ENCODE data around the gene NCF1.
"Not testable (repeated sequence)": the region's sequence is repeated elsewhere in the genome, so short reads cannot be mapped to it uniquely, and the experiment has no call there.

NCF1 gene

DNA sequence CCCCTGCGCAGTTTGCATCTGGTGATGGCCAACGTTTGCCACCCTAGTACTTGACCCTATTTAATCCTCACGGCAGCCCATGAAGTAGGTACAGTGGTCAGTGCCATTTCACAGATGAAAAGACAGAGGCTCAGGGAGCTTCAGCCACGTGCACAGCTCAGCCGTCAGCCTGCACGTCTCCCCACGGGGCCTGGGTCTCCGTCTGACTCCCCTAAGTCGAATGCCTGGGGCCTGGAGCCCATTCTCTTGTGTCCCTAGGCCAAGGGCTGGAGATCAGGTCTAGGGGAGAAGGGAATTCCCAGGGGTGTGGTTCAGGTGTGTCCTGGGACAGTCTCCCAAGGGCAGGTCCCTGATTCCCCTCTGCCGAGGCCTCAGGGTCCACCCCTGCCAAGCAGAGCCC, 6.8 kb upstream of the NCF1 start:
- H3K9me3 Mint-ChIP-seq: not testable (repeated sequence)

DNA sequence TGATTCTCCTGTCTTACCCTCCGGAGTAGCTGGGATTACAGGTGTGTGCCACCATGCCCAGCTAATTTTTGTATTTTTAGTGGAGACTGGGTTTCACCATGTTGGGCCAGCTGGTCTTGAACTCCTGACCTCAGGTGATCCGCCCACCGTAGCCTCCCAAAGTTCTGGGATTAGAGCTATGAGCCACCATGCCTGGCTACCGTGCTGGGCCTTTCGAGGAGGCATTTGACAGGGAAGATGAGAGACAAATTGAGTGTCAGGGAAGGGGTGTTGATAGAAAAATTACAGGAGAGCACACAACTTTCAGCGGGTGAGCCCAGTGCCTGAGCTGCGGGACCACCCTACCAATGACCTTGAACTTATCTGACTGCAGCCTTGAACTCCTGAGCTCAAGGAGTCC, 3.7 kb upstream of the NCF1 start:
- not testable (repeated sequence) for H3K36me3 Mint-ChIP-seq (ENCODE audit: low read depth); H3K9me3 Mint-ChIP-seq; H3K27me3 Mint-ChIP-seq (ENCODE audit: low read depth); H3K4me3 Mint-ChIP-seq; DNase-seq (ENCODE audit: low spot score); H3K4me1 Mint-ChIP-seq (ENCODE audit: low read depth); H3K27ac Mint-ChIP-seq

More for the DNA sequence above, 6.8 kb upstream of the NCF1 start:
- not testable (repeated sequence) for H3K4me3 Mint-ChIP-seq; DNase-seq (ENCODE audit: low spot score); H3K36me3 Mint-ChIP-seq (ENCODE audit: low read depth); H3K27ac Mint-ChIP-seq; H3K4me1 Mint-ChIP-seq (ENCODE audit: low read depth); H3K27me3 Mint-ChIP-seq (ENCODE audit: low read depth)

DNA sequence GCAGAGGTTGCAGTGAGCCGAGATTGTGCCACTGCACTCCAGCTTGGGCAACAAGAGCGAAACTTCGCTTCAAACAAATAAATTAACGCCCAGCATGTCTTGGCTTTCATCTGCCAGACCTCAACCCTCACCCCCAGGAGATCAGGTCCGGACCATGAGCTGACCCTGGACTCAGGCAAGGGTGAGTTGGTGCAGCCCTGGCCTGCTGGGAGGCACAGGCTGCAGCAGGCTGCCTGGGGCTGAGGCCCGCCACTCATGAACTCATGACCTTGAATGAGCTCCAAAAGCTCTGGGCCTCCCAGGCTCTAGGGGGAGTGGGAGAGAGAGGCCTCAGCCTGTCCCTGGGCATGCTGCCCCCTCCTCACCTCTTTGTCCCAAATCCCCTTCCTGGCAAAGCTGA, 1.7 kb upstream of the NCF1 start:
- not testable (repeated sequence) for H3K9me3 Mint-ChIP-seq; DNase-seq (ENCODE audit: low spot score); H3K4me1 Mint-ChIP-seq (ENCODE audit: low read depth); H3K27ac Mint-ChIP-seq; H3K36me3 Mint-ChIP-seq (ENCODE audit: low read depth); H3K27me3 Mint-ChIP-seq (ENCODE audit: low read depth); H3K4me3 Mint-ChIP-seq

DNA sequence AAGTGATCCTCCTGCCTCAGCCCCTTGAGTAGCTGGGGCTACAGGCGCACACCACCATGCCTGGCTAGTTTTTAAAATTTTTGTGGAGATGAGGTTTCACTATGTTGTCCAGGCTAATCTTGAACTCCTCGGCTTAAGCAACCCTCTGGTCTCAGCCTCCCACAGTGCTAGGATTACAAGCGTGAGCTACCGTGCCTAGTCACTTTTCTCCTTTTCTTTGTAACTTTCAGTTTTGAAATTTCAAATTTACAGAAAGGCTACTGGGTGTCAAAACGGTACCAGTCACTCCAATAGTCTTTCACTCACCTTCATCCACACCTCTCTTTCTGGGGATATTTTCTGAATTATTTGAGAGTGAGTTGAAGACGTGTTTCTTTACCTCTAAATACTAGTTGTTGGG, 1.3 kb downstream of the NCF1 start:
- H3K27ac Mint-ChIP-seq; H3K9me3 Mint-ChIP-seq; H3K36me3 Mint-ChIP-seq (ENCODE audit: low read depth); DNase-seq (ENCODE audit: low spot score); H3K4me3 Mint-ChIP-seq; H3K4me1 Mint-ChIP-seq (ENCODE audit: low read depth); H3K27me3 Mint-ChIP-seq (ENCODE audit: low read depth): not testable (repeated sequence)

DNA sequence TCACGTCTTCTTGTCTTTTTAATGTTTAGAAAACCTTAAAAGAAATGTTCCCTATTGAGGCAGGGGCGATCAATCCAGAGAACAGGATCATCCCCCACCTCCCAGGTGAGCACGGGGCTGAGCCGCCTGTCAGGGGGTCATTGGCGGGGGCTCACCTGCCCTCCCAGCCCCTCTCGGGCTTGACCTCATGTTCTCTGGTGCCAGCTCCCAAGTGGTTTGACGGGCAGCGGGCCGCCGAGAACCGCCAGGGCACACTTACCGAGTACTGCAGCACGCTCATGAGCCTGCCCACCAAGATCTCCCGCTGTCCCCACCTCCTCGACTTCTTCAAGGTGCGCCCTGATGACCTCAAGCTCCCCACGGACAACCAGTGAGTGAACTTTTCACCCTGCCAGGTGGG, 5.2 kb downstream of the NCF1 start:
- not testable (repeated sequence) for H3K4me1 Mint-ChIP-seq (ENCODE audit: low read depth)

DNA sequence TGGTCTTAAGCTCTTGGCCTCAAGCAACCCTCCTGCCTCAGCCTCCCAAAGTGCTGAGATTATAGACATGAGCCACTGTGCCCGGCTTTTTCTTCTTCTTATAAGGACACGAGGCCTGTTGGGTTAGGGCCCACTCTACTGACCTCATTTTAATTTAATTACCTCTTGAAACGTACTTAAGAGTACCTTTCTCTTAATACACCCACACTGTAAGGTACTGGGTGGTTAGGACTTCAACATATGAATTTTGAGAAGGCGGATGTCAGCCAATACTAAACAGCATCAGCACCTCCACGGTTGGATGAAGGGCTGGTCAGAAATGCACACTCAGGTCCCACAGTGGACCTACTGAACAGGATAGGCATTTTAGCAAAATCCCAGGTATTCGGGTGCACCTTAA, 7.9 kb downstream of the NCF1 start:
- not testable (repeated sequence) for H3K4me1 Mint-ChIP-seq (ENCODE audit: low read depth); H3K27me3 Mint-ChIP-seq (ENCODE audit: low read depth); H3K36me3 Mint-ChIP-seq (ENCODE audit: low read depth); H3K9me3 Mint-ChIP-seq; DNase-seq (ENCODE audit: low spot score); H3K27ac Mint-ChIP-seq; H3K4me3 Mint-ChIP-seq

More for the DNA sequence above, 5.2 kb downstream of the NCF1 start:
- not testable (repeated sequence) for H3K27ac Mint-ChIP-seq; H3K9me3 Mint-ChIP-seq; H3K27me3 Mint-ChIP-seq (ENCODE audit: low read depth); DNase-seq (ENCODE audit: low spot score); H3K36me3 Mint-ChIP-seq (ENCODE audit: low read depth); H3K4me3 Mint-ChIP-seq

DNA sequence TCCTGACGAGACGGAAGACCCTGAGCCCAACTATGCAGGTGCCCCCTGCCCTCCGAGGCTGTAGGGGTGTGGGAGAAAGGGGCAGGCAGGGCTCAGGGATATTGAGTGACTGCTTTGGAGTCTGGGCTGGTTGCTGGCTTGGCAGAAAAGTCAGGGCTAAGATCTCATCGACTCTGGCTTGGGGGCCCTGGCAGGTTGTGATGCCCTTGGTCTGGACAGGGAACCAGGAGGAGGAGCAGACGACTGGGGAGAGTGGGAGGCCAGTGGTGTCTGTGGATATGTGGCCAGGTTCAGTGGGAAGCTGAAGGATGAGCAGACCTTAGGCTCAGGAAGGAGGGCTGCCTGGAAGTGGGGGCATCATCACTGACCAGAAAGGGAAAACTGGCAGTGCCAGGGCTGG, 9.8 kb downstream of the NCF1 start:
- not testable (repeated sequence) for DNase-seq (ENCODE audit: low spot score); H3K4me1 Mint-ChIP-seq (ENCODE audit: low read depth); H3K27me3 Mint-ChIP-seq (ENCODE audit: low read depth); H3K4me3 Mint-ChIP-seq; H3K36me3 Mint-ChIP-seq (ENCODE audit: low read depth); H3K9me3 Mint-ChIP-seq; H3K27ac Mint-ChIP-seq

DNA sequence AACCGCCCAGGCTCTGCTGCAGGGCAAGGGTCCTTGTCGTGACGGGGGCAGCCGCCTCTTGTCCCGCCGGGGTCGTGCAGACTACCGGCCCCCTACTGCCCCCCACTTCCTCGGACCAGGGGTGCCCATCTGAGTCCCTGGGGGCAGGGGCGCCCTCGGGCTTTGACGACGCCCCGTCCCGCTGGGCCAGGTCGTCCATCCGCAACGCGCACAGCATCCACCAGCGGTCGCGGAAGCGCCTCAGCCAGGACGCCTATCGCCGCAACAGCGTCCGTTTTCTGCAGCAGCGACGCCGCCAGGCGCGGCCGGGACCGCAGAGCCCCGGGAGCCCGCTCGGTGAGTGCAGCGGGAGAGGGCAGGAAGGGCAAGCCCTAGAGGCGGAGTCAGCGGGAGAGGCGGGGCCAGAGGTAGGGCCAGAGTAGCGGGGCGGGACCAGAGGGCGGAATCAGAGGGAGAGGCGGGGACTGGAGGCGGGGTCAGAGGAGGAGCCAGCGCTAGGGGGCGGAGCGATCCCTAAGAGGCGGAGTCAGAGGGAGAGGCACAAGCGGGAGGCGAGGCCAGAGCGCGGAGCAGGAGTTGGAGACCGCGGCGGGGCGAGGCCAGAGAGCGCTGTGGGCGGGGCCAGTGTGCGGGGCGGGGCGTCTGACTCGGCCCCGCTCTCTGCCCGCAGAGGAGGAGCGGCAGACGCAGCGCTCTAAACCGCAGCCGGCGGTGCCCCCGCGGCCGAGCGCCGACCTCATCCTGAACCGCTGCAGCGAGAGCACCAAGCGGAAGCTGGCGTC, 14.7 kb downstream of the NCF1 start:
- H3K27me3 Mint-ChIP-seq (ENCODE audit: low read depth); H3K4me3 Mint-ChIP-seq; H3K27ac Mint-ChIP-seq: not testable (repeated sequence)

DNA sequence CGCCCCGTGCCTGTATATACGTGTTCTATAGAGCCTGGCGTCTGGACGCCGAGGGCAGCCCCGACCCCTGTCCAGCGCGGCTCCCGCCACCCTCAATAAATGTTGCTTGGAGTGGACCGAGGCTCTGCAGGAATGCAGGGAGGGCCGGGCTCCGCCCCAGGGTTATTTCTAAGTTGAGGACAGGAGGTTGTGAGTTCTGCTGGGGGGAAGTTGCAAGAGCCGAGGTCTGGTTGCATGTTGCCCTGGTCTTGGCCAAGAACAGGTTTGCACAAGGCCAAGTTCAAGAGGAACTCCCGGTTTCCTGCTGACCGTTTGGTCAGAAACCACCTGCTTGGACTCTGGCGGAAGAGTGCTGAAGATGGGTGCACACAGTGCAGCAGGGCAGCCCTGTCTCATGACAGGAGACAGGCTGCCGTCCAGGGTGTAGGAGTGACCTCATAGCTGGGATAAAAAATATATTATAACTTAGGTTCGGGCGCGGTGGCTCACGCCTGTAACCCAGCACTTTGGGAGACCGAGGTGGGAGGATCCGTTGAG, 15.5 kb downstream of the NCF1 start:
- not testable (repeated sequence) for H3K36me3 Mint-ChIP-seq (ENCODE audit: low read depth); H3K27ac Mint-ChIP-seq; H3K27me3 Mint-ChIP-seq (ENCODE audit: low read depth); H3K9me3 Mint-ChIP-seq; H3K4me3 Mint-ChIP-seq; DNase-seq (ENCODE audit: low spot score); H3K4me1 Mint-ChIP-seq (ENCODE audit: low read depth)

More for the DNA sequence above, 14.7 kb downstream of the NCF1 start:
- peak; percentile 95 for DNase-seq (ENCODE audit: low spot score)
- H3K36me3 Mint-ChIP-seq (ENCODE audit: low read depth); H3K4me1 Mint-ChIP-seq (ENCODE audit: low read depth); H3K9me3 Mint-ChIP-seq: not testable (repeated sequence)

DNA sequence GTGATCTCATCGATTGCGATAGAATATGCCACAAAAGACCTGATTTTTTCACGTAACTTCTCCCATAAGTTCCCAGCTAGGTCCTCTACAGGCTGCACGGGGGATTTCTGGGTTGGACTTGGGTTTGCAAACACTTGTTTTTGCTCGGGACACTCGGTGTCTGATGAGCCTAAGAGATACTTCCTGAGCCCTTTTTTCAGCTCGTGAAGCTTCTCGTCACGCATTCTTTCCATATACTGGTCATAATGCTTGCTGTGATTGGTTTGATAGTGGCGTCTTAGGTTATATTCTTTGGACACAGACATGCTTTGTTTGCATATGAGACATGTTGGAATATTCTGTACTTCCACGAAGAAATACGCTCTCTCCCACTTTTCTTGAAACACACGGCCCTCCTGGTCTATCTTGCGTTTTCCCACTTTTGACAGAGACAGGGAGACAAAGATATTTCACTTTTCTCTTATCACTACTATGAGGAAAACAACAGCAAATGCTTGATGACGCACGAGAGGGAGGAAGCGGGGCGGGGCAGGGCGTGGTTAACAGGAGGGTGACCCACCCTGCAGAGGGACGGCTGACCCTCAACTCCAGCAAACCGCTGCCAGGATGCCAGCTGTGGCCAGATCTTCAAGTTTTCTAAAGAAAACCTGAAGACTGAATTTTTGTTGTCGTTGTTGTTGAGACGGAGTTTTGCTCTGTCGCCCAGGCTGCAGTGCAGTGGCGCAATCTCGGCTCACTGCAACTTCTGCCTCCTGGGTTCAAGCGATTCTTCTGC, 24.2 kb downstream of the NCF1 start:
- H3K27ac Mint-ChIP-seq; H3K36me3 Mint-ChIP-seq (ENCODE audit: low read depth); H3K27me3 Mint-ChIP-seq (ENCODE audit: low read depth); H3K4me3 Mint-ChIP-seq; DNase-seq (ENCODE audit: low spot score); H3K9me3 Mint-ChIP-seq; H3K4me1 Mint-ChIP-seq (ENCODE audit: low read depth): not testable (repeated sequence)

DNA sequence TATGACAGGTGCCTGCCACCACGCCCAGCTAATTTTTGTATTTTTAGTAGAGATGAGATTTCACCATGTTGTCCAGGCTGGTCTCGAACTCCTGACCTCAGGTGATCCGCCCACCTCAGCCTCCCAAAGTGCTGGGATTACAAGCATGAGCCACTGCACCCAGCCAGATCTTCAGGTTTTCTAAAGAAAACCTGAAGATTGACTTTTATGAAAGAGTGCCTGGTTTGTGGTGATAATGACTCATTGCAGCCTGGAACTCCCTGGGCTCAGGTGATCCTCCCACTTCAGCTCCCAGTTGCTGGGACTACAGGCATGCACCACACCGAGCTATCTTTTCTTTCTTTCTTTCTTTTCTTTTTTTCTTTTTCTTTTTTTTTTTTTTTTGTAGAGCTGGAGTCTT, 24.8 kb downstream of the NCF1 start:
- not testable (repeated sequence) for H3K27ac Mint-ChIP-seq; H3K4me1 Mint-ChIP-seq (ENCODE audit: low read depth); H3K27me3 Mint-ChIP-seq (ENCODE audit: low read depth); H3K36me3 Mint-ChIP-seq (ENCODE audit: low read depth); H3K4me3 Mint-ChIP-seq; H3K9me3 Mint-ChIP-seq
- peak; percentile 30 for DNase-seq (ENCODE audit: low spot score)

DNA sequence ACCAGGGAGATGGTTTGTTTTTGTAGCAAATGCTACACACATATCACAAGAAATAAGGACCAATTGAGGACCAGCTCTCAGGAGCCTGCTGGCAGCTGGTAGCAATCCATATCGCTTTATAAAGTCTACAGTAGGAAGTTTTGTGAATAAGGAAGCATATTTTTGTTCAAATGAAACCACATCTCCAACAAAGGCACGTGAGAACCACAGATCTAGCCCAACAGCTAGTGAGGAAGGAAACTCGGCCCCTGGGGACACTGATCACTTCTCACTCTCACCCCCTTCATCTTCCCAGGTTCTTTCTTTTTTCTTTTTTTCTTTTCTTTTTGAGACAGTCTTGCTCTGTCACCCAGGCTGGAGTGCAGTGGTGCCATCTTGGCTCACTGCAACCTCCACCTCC, 42.1 kb downstream of the NCF1 start:
- not testable (repeated sequence) for H3K4me3 Mint-ChIP-seq; H3K9me3 Mint-ChIP-seq; H3K27ac Mint-ChIP-seq; H3K4me1 Mint-ChIP-seq (ENCODE audit: low read depth); DNase-seq (ENCODE audit: low spot score); H3K27me3 Mint-ChIP-seq (ENCODE audit: low read depth); H3K36me3 Mint-ChIP-seq (ENCODE audit: low read depth)

DNA sequence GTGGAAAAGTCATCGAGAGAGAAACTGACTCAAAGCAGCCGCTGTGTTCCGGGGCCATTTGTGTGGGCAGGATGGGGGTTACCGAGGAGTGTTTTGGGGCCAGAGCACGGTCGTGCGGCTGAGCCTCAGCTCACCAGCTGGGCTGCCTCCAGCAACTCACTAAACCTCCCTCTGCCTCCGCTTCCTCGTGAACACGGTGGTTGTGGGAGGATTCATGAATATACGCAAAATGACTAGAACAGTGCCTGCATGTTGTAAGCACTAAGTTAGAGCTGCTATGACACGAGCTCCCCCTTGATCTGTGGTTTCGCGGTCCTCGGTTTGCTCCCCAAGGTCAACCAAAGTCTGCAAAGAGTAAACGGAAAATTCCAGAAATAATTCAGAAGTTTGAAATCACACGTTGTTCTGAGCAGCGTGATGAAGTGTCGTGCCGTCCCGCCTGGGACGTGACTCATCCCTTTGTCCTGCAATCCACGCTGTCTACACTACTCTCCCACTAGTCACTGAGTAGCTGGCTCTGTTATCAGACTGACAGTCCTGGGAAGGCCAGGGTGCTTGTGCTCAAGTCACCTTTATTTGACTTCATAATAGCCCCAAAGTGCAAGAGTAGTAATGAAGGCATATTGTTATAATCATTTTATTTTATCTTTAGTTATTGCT, 46.5 kb downstream of the NCF1 start:
- H3K27ac Mint-ChIP-seq; DNase-seq (ENCODE audit: low spot score); H3K4me1 Mint-ChIP-seq (ENCODE audit: low read depth); H3K36me3 Mint-ChIP-seq (ENCODE audit: low read depth); H3K4me3 Mint-ChIP-seq; H3K27me3 Mint-ChIP-seq (ENCODE audit: low read depth); H3K9me3 Mint-ChIP-seq: not testable (repeated sequence)

DNA sequence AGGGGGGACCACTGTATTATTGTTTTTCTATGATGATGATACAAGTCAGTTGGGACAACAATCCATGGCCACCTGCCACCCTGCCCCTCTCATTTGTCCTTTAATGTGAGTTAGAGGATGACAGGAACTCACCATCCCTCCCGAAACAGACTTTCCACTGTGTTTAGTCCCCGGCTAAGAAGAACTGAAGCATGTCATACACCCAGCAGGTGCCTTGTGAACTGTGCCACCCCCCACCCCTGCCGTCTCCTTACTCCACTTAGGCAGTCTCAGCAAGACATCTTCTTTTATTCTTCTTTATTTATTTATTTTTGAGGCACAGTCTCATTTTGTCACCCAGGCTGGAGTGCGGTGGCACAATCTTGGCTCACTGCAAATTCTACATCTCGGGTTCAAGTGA, 47.4 kb downstream of the NCF1 start:
- not testable (repeated sequence) for H3K36me3 Mint-ChIP-seq (ENCODE audit: low read depth); DNase-seq (ENCODE audit: low spot score); H3K27me3 Mint-ChIP-seq (ENCODE audit: low read depth); H3K27ac Mint-ChIP-seq; H3K4me3 Mint-ChIP-seq; H3K9me3 Mint-ChIP-seq; H3K4me1 Mint-ChIP-seq (ENCODE audit: low read depth)
